ENCODE results near the gene JAK1. TPM values are rescaled to one million over a fixed set of nuclear protein-coding genes. Genes with fewer than 3 reads are reported as not detected.
A peak's percentile ranks its signal among the peaks of the same experiment; 100 is the strongest.

Gene JAK1
- total and polyA plus RNA-seq, 10 of the 15 experiments (the other 5 are each of a cell fraction or from before 2014, with no cell fraction given): 9.6 to 45.5 (median 35.7) TPM

GRCh38 chr1:64967381-64967780 lies 1.0 kb upstream of the JAK1 start (continued):
- no peak for TF ChIP-seq ZNF592 (IDR thresholded peaks at IDR 0.05)
- no peak for TF ChIP-seq BCLAF1 (IDR thresholded peaks at IDR 0.05)

GRCh38 chr1:64965366-64966157 lies 787 bp downstream of the JAK1 start:
- H3K36me3 ChIP-seq (ENCODE audit: control insufficient read depth in 2 of 2, insufficient read depth in 2 of 2, low read length in 1 of 2): no peaks in the 10 kb centered on the region
- H3K27ac ChIP-seq (ENCODE audit: control insufficient read depth, insufficient read depth): peak overlapping the region; percentile 86
- ChIA-PET SMC1A (ENCODE audit: uncharacterized antibody, unreplicated experiment) (no interaction called here), RAD21 (ENCODE audit: unreplicated experiment) (interaction anchor here (1.8 kb wide), 1 partner anchor 102 kb away, joined by 5 read pairs; no protein-coding TSS in a partner anchor), CTCF (interaction anchor here (0.7 kb wide), 1 partner anchor 1613 kb away, joined by 3 read pairs; no protein-coding TSS in a partner anchor), POLR2A (interaction anchor here (1.5 kb wide), 1 partner anchor 184 kb away, joined by 3 read pairs; no protein-coding TSS in a partner anchor)
- no TSS peak for BruUV-seq (replicated peaks)
- peaks cover 5% of the 10 kb centered on the region; the same call in 1 of the 2 replicates for H4K20me1 ChIP-seq (ENCODE audit: control insufficient read depth, insufficient read depth)
- ATAC-seq: peak; percentile 61
- H3K27me3 ChIP-seq (replicated peaks in 1 of 2; ENCODE audit: control insufficient read depth in 2 of 2, insufficient read depth in 2 of 2, low read length in 1 of 2): no peaks in the 10 kb centered on the region
- H2AFZ ChIP-seq (ENCODE audit: control insufficient read depth, low read depth, low read length): peak overlapping the region; percentile 83
- DNase-seq (ENCODE audit: low read depth, low spot score): no peak
- peaks cover 32% of the 10 kb centered on the region for H3K4me1 ChIP-seq (ENCODE audit: control insufficient read depth, insufficient read depth, low read length)
- H3K9me3 ChIP-seq (replicated peaks; ENCODE audit: control insufficient read depth, insufficient read depth, low read length): no peaks in the 10 kb centered on the region
- H3K4me3 ChIP-seq: peak overlapping the region; percentile 98
- peak overlapping the region; percentile 75 for H3K9ac ChIP-seq (ENCODE audit: control insufficient read depth, insufficient read depth, low read length)
- H3K4me2 ChIP-seq (ENCODE audit: control insufficient read depth, insufficient read depth): peak overlapping the region; percentile 72
- H3K79me2 ChIP-seq (ENCODE audit: control insufficient read depth, insufficient read depth, low read length): peaks cover 46% of the 10 kb centered on the region
- no peak for FAIRE-seq
- in situ Hi-C loops (cut with MboI) (no loop called here), intact Hi-C loops (cut with micrococcal nuclease; ENCODE audit: unreplicated experiment) (loop anchor here (2.0 to 10.0 kb wide), 2 partner anchors 101 to 1319 kb away; no protein-coding TSS in a partner anchor)
- WGBS (ENCODE audit: insufficient coverage, insufficient replicate concordance, low lambda C conversion rate, missing lambda C conversion rate): under 1% methylated on average over 49 of the region's 52 CpGs
- TF ChIP-seq ZNF592 (IDR thresholded peaks at IDR 0.05): no peak
- TF ChIP-seq DPF2 (IDR thresholded peaks at IDR 0.05): no peak
- TF ChIP-seq HSF1 (IDR thresholded peaks at IDR 0.05; ENCODE audit: low read depth, low read length): no peak
- TF ChIP-seq ATF3 (IDR thresholded peaks at IDR 0.05; ENCODE audit: borderline replicate concordance, extremely low read depth, low read depth, low read length): no peak
